GOT3 (cell line): ENCODE data around the gene TMEM213.

Experiments used
- DNase-seq: peaks from one replicate; lab custom pipeline; 2025; ENCODE audit warnings: mixed read lengths; lab: John Stamatoyannopoulos, UW

TMEM213 gene

GRCh38 chr7:138876326-138876725 lies 78.5 kb downstream of the TMEM213 start:
- no peak for DNase-seq

GRCh38 chr7:138878051-138878450 lies 80.3 kb downstream of the TMEM213 start:
- DNase-seq, result no peak

- no peak for DNase-seq
Measured at GRCh38 chr7:138878856-138879255, 81.1 kb downstream of the TMEM213 start.

- DNase-seq, result no peak
Measured at GRCh38 chr7:138879356-138879755, 81.6 kb downstream of the TMEM213 start.

- DNase-seq, result no peak
Measured at GRCh38 chr7:138880881-138881578, 83.2 kb downstream of the TMEM213 start.

- DNase-seq, result no peak
Measured at GRCh38 chr7:138881579-138882188, 83.9 kb downstream of the TMEM213 start.

GRCh38 chr7:138882249-138882648 lies 84.5 kb downstream of the TMEM213 start:
- DNase-seq, result no peak

GRCh38 chr7:138885383-138886147 lies 87.8 kb downstream of the TMEM213 start:
- no peak for DNase-seq

GRCh38 chr7:138886501-138886917 lies 88.7 kb downstream of the TMEM213 start:
- DNase-seq, result no peak

- no peak for DNase-seq
Measured at GRCh38 chr7:138887085-138887710, 89.4 kb downstream of the TMEM213 start.
